Natural killer cell (primary cell): ENCODE measurements around the gene CCDC187. TPM values are rescaled to one million over a fixed set of nuclear protein-coding genes. Genes with fewer than 3 reads are reported as not detected.

Source experiments
- ATAC-seq, 3 donors: fragments of 150-1000 bp in 2 of 3; fragments of 200-7000 bp in 1 of 3; cut with Tn5 transposase; 1 replicate in 1 of 3; 2 replicates in 2 of 3; pipeline ENCODE4 v1.10.0; 2021; ENCODE audit warnings: mild to moderate bottlenecking in 2 of 3, moderate library complexity in 2 of 3
- DNase-seq, 2 donors: peaks; one replicate each; pipeline versions ENCODE4 v3.0.0 to v3.0.0-alpha.2; 2013 to 2021; ENCODE audit warnings: mixed read lengths in 1 of 2
- H3K27ac ChIP-seq: one replicate; pipeline ENCODE4 v1.5.1; 2013; ENCODE audit warnings: mild to moderate bottlenecking, low read length
- H3K27me3 ChIP-seq: one replicate; pipeline ENCODE4 v1.6.1; 2013; ENCODE audit warnings: low read length; ENCODE audit not compliant: control insufficient read depth, insufficient read depth
- H3K36me3 ChIP-seq: one replicate; pipeline ENCODE4 v1.6.1; 2013; ENCODE audit warnings: low read length; ENCODE audit not compliant: control insufficient read depth, insufficient read depth
- H3K4me1 ChIP-seq: one replicate; pipeline ENCODE4 v1.6.1; 2013; ENCODE audit warnings: low read length; ENCODE audit not compliant: control insufficient read depth, insufficient read depth
- H3K4me3 ChIP-seq: one replicate; pipeline ENCODE4 v1.5.1; 2013; ENCODE audit warnings: low read length
- H3K9me3 ChIP-seq: one replicate; pipeline ENCODE4 v1.6.1; 2013; ENCODE audit warnings: low read length; ENCODE audit not compliant: control insufficient read depth, insufficient read depth
- H3K27ac Mint-ChIP-seq, 2 donors: one replicate each; pipeline ENCODE4 v1.8.0; 2022; ENCODE audit warnings: mild to moderate bottlenecking in 2 of 2, mixed read lengths in 2 of 2, moderate library complexity in 1 of 2
- H3K27me3 Mint-ChIP-seq, 2 donors: one replicate each; pipeline ENCODE4 v1.8.0; 2022; ENCODE audit warnings: low read depth in 2 of 2, mixed read lengths in 2 of 2
- H3K36me3 Mint-ChIP-seq: one replicate; pipeline ENCODE4 v1.8.0; 2022; ENCODE audit warnings: mixed read lengths
- H3K4me1 Mint-ChIP-seq, 2 donors: one replicate each; pipeline ENCODE4 v1.8.0; 2022; ENCODE audit warnings: mixed read lengths in 2 of 2
- H3K4me3 Mint-ChIP-seq: one replicate; pipeline ENCODE4 v1.8.0; 2022; ENCODE audit warnings: mild to moderate bottlenecking, moderate library complexity, mixed read lengths
- H3K9me3 Mint-ChIP-seq, 2 donors: one replicate each; pipeline ENCODE4 v1.8.0; 2022; ENCODE audit warnings: mixed read lengths in 2 of 2
- CTCF ChIP-seq: fragments of 200-600 bp; IDR thresholded peaks from one replicate; pipeline ENCODE4 v1.8.0; 2022; ENCODE audit warnings: antibody characterized with exemption
- WGBS: methylation state at CpG from one replicate; pipeline ENCODE4 v1.1.7; 2013; ENCODE audit warnings: missing lambda C conversion rate; ENCODE audit not compliant: insufficient coverage; 5-methylcytosine and 5-hydroxymethylcytosine counted together
- intact Hi-C: fragments of 100-400 bp; cut with micrococcal nuclease; formaldehyde crosslinking; loops from one replicate; pipeline ENCODE4 v1.14.2; 2022
- total RNA-seq, 4 donors: library from RNA; stranded (reverse); fragments of 120-200 nt in 1 of 4; gene quantifications; one replicate each; pipeline versions ENCODE4 v1.2.3 to v1.2.4, GENCODE V29; 2013 to 2022

The CCDC187 gene
- total RNA-seq, 3 donors from 2014 or later (not counting 1 experiment from before 2014, with no cell fraction given): 0.18 TPM; not detected in 2

DNA sequence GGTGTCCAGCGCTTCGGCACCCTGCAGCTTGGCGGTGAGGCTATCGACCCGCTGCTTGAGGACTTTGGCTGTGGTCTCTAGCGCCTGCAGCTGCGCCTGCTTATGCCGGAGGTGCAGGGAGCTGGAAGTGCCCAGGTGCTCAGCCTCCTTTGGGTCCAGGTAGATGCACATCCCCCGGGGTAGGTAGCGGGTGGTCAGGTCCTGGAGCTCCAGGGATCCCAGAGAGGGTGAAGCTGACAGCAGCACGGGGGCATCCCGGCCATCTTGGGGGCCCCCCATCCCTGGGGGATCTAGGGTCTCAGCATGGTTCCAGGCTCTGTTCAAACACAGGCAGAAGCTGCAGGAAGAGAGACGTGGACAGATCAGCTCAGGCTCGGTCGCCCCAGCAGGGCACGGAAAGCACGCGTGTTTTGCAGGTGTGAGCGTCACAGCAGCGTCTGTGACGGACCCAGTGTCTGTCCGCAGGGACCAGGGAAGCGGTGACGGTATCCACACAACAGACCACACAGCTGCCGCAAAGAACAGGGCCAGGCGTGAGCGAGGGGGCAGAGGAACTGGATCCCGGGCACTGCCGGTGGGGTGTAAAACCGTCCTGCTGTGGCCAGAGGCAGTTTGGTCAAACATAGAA lies 17.4 kb downstream of the CCDC187 start:
- Mint-ChIP-seq H3K4me3 (no peak overlapping the region), H3K36me3 (no peaks in the 10 kb centered on the region), H3K4me1 (peaks cover 0 to 4% of the 10 kb centered on the region in 2 donors), H3K27me3 (peaks cover 0 to 3% of the 10 kb centered on the region in 2 donors), H3K27ac (no peak overlapping the region), H3K9me3 (no peaks in the 10 kb centered on the region)
- Histone ChIP-seq H3K36me3 (no peaks in the 10 kb centered on the region), H3K4me3 (no peak overlapping the region), H3K9me3 (no peaks in the 10 kb centered on the region), H3K27ac (no peak overlapping the region), H3K4me1 (peaks cover 14% of the 10 kb centered on the region), H3K27me3 (no peaks in the 10 kb centered on the region)
- DNase-seq: no peak
- 88% methylated on average over 30 of the region's 30 CpGs for WGBS
- no peak for TF ChIP-seq CTCF
- ATAC-seq: no peak
- intact Hi-C loops: no loop called here

DNA sequence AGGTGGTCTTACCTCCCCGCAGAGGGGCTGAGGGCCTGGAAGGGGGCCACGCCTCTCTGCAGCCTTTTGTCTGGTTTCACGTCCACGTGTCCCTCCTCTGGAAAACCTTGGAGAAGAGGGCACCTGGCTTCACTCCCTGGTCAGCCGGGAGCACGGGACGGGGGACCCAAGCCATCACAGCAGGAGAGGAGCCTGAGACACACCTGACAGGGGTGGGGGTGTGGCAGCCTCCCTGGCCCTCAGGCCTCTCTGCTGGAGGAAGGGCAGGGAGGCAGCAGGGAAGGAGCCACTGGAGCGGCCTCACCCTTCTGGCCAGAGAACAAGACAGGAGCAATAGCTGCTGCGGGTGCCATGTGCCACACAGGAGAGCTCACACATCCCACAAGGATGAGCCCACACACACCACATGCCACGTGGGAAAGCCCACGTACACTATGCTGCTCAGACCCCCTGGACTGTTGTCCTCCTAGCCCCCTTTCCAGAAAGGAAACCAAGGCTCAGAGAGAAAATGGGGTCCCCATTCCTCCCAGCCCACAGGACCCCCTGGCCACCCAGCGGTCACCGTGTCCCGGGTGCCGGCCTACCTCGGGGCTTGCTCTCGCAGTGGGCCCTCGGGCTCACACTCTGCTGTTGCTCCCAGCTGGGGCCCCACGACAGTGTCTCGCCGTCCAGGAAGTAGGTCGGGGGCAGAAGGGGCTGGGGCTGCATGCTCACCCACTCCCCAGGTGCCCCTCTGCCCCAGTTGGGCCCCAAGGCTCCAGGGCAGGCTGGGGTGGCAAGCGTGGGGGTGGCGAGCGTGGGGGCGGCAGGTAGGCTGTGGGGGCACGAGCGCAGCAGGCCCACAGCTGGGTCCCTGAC lies 18.2 kb downstream of the CCDC187 start:
- Mint-ChIP-seq H3K4me1 (peaks cover 0 to 4% of the 10 kb centered on the region in 2 donors), H3K9me3 (no peaks in the 10 kb centered on the region), H3K27ac (no peak overlapping the region), H3K4me3 (no peak overlapping the region), H3K27me3 (peaks cover 0 to 3% of the 10 kb centered on the region in 2 donors), H3K36me3 (no peaks in the 10 kb centered on the region)
- no peak for DNase-seq
- Histone ChIP-seq H3K36me3 (no peaks in the 10 kb centered on the region), H3K27ac (no peak overlapping the region), H3K9me3 (no peaks in the 10 kb centered on the region), H3K4me3 (no peak overlapping the region), H3K4me1 (peaks cover 14% of the 10 kb centered on the region), H3K27me3 (no peaks in the 10 kb centered on the region)
- TF ChIP-seq CTCF: no peak
- 83% methylated on average over 28 of the region's 28 CpGs for WGBS
- no peak for ATAC-seq
- intact Hi-C loops: no loop called here

GRCh38 chr9:136284951-136285350 lies 18.9 kb downstream of the CCDC187 start:
- Histone ChIP-seq H3K27ac (no peak overlapping the region), H3K9me3 (no peaks in the 10 kb centered on the region), H3K4me1 (peaks cover 14% of the 10 kb centered on the region), H3K4me3 (no peak overlapping the region), H3K36me3 (no peaks in the 10 kb centered on the region), H3K27me3 (no peaks in the 10 kb centered on the region)
- Mint-ChIP-seq H3K36me3 (no peaks in the 10 kb centered on the region), H3K4me1 (peaks cover 0 to 4% of the 10 kb centered on the region in 2 donors), H3K27me3 (peaks cover 0 to 5% of the 10 kb centered on the region in 2 donors), H3K4me3 (no peak overlapping the region), H3K27ac (no peak overlapping the region), H3K9me3 (no peaks in the 10 kb centered on the region)
- DNase-seq (no peak), ATAC-seq (no peak)
- no peak for TF ChIP-seq CTCF
- intact Hi-C loops: no loop called here
- 94% methylated on average over 19 of the region's 19 CpGs for WGBS
